GM21786 (cell line): ENCODE data around the gene TSSC4.

Source experiments
- ATAC-seq: cut with Tn5 transposase; IDR thresholded peaks from one replicate; pipeline ENCODE4 v1.9.1; 2021; ENCODE audit not compliant: unreplicated experiment

Gene TSSC4

GRCh38 chr11:2415601-2416380 is 15.2 kb downstream of the TSSC4 start:
- ATAC-seq: no peak

- no peak for ATAC-seq
These were observed 16.2 kb downstream of the TSSC4 start for GRCh38 chr11:2416765-2417164.

GRCh38 chr11:2417856-2418692 is 17.5 kb downstream of the TSSC4 start:
- ATAC-seq: no peak

GRCh38 chr11:2418693-2419360 is 18.3 kb downstream of the TSSC4 start:
- ATAC-seq: no peak

GRCh38 chr11:2419638-2420501 is 19.3 kb downstream of the TSSC4 start:
- no peak for ATAC-seq

GRCh38 chr11:2420502-2421225 is 20.1 kb downstream of the TSSC4 start:
- no peak for ATAC-seq

- no peak for ATAC-seq
These were observed 20.9 kb downstream of the TSSC4 start for GRCh38 chr11:2421226-2421994.

- no peak for ATAC-seq
These were observed 21.4 kb downstream of the TSSC4 start for GRCh38 chr11:2421996-2422395.

- ATAC-seq: no peak
These were observed 22.1 kb downstream of the TSSC4 start for GRCh38 chr11:2422461-2423156.

- ATAC-seq: no peak
These were observed 22.8 kb downstream of the TSSC4 start for GRCh38 chr11:2423157-2424025.

GRCh38 chr11:2424811-2425495 is 24.4 kb downstream of the TSSC4 start:
- no peak for ATAC-seq

- ATAC-seq: no peak
These were observed 25.0 kb downstream of the TSSC4 start for GRCh38 chr11:2425506-2425905.

GRCh38 chr11:2426221-2426620 is 25.7 kb downstream of the TSSC4 start:
- no peak for ATAC-seq

GRCh38 chr11:2426826-2427521 is 26.4 kb downstream of the TSSC4 start:
- no peak for ATAC-seq

GRCh38 chr11:2427721-2428321 is 27.3 kb downstream of the TSSC4 start:
- no peak for ATAC-seq

GRCh38 chr11:2428322-2428795 is 27.8 kb downstream of the TSSC4 start:
- ATAC-seq: no peak
